Brain microvascular endothelial cell (primary cell): ENCODE data around the gene KCNT1.

ENCODE experiments used
- DNase-seq: peaks from one replicate; pipeline ENCODE4 v3.0.0-alpha.2; 2020
- H3K27ac ChIP-seq: fragments of 250-450 bp; sonication (Bioruptor Pico); 2 replicates; pipeline ENCODE4 v1.5.1; 2020; ENCODE audit warnings: mild to moderate bottlenecking, moderate library complexity
- H3K27me3 ChIP-seq: fragments of 250-450 bp; sonication (Bioruptor Pico); replicated peaks from 2 replicates; pipeline ENCODE4 v1.5.1; 2020; ENCODE audit warnings: mild to moderate bottlenecking
- H3K36me3 ChIP-seq: fragments of 250-450 bp; sonication (Bioruptor Pico); replicated peaks from 2 replicates; pipeline ENCODE4 v1.5.1; 2020; ENCODE audit warnings: mild to moderate bottlenecking
- H3K4me3 ChIP-seq: 2 replicates; pipeline ENCODE4 v1.5.1; 2011; ENCODE audit warnings: low read depth, mild to moderate bottlenecking, control low read depth, low read length, moderate library complexity
- CTCF ChIP-seq: IDR thresholded peaks from 2 replicates; pipeline ENCODE4 v1.5.1; 2011; ENCODE audit warnings: low read depth, mild to moderate bottlenecking, moderate library complexity, low read length, control low read depth, inconsistent platforms; ENCODE audit errors: missing control alignments
- in situ Hi-C: cut with HindIII; loops from 2 replicates; pipeline ENCODE4 v1.10.0; 2017; ENCODE audit warnings: low sequenced_read_pairs, low pct_ligation_motif_present

Gene KCNT1

GRCh38 chr9:135729480-135729879, 27.5 kb downstream of the KCNT1 start:
- in situ Hi-C loops = no loop called here
- peaks cover 17% of the 10 kb centered on the region for H3K27me3 ChIP-seq
- TF ChIP-seq CTCF = no peak
- no peak overlapping the region for H3K27ac ChIP-seq
- H3K36me3 ChIP-seq = no peaks in the 10 kb centered on the region
- no peak for DNase-seq
- H3K4me3 ChIP-seq = no peak overlapping the region

GRCh38 chr9:135731454-135731853, 29.5 kb downstream of the KCNT1 start:
- no peak for DNase-seq
- no peaks in the 10 kb centered on the region for H3K36me3 ChIP-seq
- H3K27ac ChIP-seq = no peak overlapping the region
- H3K4me3 ChIP-seq = no peak overlapping the region
- no peak for TF ChIP-seq CTCF
- in situ Hi-C loops = no loop called here
- H3K27me3 ChIP-seq = peaks cover 23% of the 10 kb centered on the region

GRCh38 chr9:135732569-135733257, 30.7 kb downstream of the KCNT1 start:
- no peak overlapping the region for H3K4me3 ChIP-seq
- no peak for DNase-seq
- TF ChIP-seq CTCF = no peak
- H3K36me3 ChIP-seq = no peaks in the 10 kb centered on the region
- in situ Hi-C loops = no loop called here
- peaks cover 24% of the 10 kb centered on the region for H3K27me3 ChIP-seq
- H3K27ac ChIP-seq = no peak overlapping the region

- peaks cover 11% of the 10 kb centered on the region for H3K27me3 ChIP-seq
- no peak for DNase-seq
- in situ Hi-C loops = no loop called here
- no peak overlapping the region for H3K4me3 ChIP-seq
- H3K36me3 ChIP-seq = no peaks in the 10 kb centered on the region
- TF ChIP-seq CTCF = no peak
- H3K27ac ChIP-seq = no peak overlapping the region
Measured at GRCh38 chr9:135734616-135735144, 32.7 kb downstream of the KCNT1 start.

- Histone ChIP-seq H3K4me3 (no peak overlapping the region), H3K27me3 (peaks cover 11% of the 10 kb centered on the region), H3K36me3 (no peaks in the 10 kb centered on the region), H3K27ac (no peak overlapping the region)
- DNase-seq = no peak
- TF ChIP-seq CTCF = no peak
- in situ Hi-C loops = no loop called here
Measured at GRCh38 chr9:135736272-135736978, 34.4 kb downstream of the KCNT1 start.
